Neural progenitor cell (in vitro differentiated cells): Measurements from ENCODE around the gene FERD3L. TPM values are rescaled to one million over a fixed set of nuclear protein-coding genes. Genes with fewer than 3 reads are reported as not detected.

Experiments used
- DNase-seq: peaks from one replicate; pipeline ENCODE4 v3.0.0-alpha.2; 2016; ENCODE audit warnings: low spot score
- H2AFZ ChIP-seq: fragments of 200-600 bp; sonication (generic); replicated peaks from 2 replicates; pipeline ENCODE4 v1.6.1; 2016; ENCODE audit warnings: antibody characterized with exemption
- H3F3A ChIP-seq: fragments of 200-600 bp; sonication (generic); 2 replicates; pipeline ENCODE4 v1.6.1; 2016; ENCODE audit warnings: antibody characterized with exemption, low read depth
- H3K27ac ChIP-seq: fragments of 200-600 bp; sonication (generic); 2 replicates; pipeline ENCODE4 v1.5.1; 2016; ENCODE audit warnings: mild to moderate bottlenecking
- H3K27me3 ChIP-seq: fragments of 200-600 bp; sonication (generic); 2 replicates; pipeline ENCODE4 v1.6.1; 2016; ENCODE audit warnings: mild to moderate bottlenecking, moderate library complexity
- H3K36me3 ChIP-seq: fragments of 200-600 bp; sonication (generic); 2 replicates; pipeline ENCODE4 v1.5.1; 2016
- H3K4me1 ChIP-seq: fragments of 200-600 bp; sonication (generic); 2 replicates; pipeline ENCODE4 v1.6.1; 2016; ENCODE audit warnings: mixed run types
- H3K4me2 ChIP-seq: fragments of 200-600 bp; sonication (generic); 2 replicates; pipeline ENCODE4 v1.6.1; 2016
- H3K4me3 ChIP-seq: fragments of 200-600 bp; sonication (generic); 2 replicates; pipeline ENCODE4 v1.5.1; 2016
- H3K79me2 ChIP-seq: fragments of 200-600 bp; sonication (generic); 2 replicates; pipeline ENCODE4 v1.6.1; 2016; ENCODE audit warnings: low read depth
- H3K9ac ChIP-seq: fragments of 200-600 bp; sonication (generic); 2 replicates; pipeline ENCODE4 v1.6.1; 2016
- H3K9me3 ChIP-seq: fragments of 200-600 bp; sonication (generic); 2 replicates; pipeline ENCODE4 v1.5.1; 2016; ENCODE audit warnings: low read depth
- H4K20me1 ChIP-seq: fragments of 200-600 bp; sonication (generic); 2 replicates; pipeline ENCODE4 v1.6.1; 2016; ENCODE audit warnings: low read depth
- H3K27ac Mint-ChIP-seq: 3 replicates; pipeline ENCODE4 v1.8.0; 2021; ENCODE audit warnings: mixed read lengths
- H3K27me3 Mint-ChIP-seq: 2 replicates; pipeline ENCODE4 v1.8.0; 2022; ENCODE audit warnings: low read depth, mild to moderate bottlenecking, inconsistent platforms, moderate library complexity, mixed read lengths; ENCODE audit not compliant: insufficient read depth
- H3K36me3 Mint-ChIP-seq: 3 replicates; pipeline ENCODE4 v1.8.0; 2021; ENCODE audit warnings: mixed read lengths
- H3K4me1 Mint-ChIP-seq: 3 replicates; pipeline ENCODE4 v1.8.0; 2021; ENCODE audit warnings: mixed read lengths
- H3K4me3 Mint-ChIP-seq: 3 replicates; pipeline ENCODE4 v1.8.0; 2021; ENCODE audit warnings: mild to moderate bottlenecking, moderate library complexity, mixed read lengths
- H3K9me3 Mint-ChIP-seq: 3 replicates; pipeline ENCODE4 v1.8.0; 2020; ENCODE audit warnings: mixed read lengths
- EZH2 ChIP-seq: fragments of 200-600 bp; sonication (generic); IDR thresholded peaks from 2 replicates; pipeline ENCODE4 v1.6.1; 2017; ENCODE audit warnings: antibody characterized with exemption, mild to moderate bottlenecking, moderate library complexity
- EZH2phosphoT487 ChIP-seq: fragments of 200-600 bp; sonication (generic); IDR thresholded peaks from 2 replicates; pipeline ENCODE4 v1.6.1; 2017; ENCODE audit warnings: antibody characterized with exemption
- total RNA-seq: library from RNA; depleted of rRNA; stranded (reverse); fragments of >200 nt; gene quantifications from 2 replicates; pipeline ENCODE4 v1.2.3, GENCODE V29; 2015; ENCODE audit warnings: low replicate concordance
- TF ChIP-seq, protein P1 (sequence below): fragments of 200-600 bp; sonication (generic); IDR thresholded peaks from 2 replicates; pipeline ENCODE4 v1.5.1; 2017; ENCODE audit warnings: antibody characterized with exemption, mild to moderate bottlenecking

Gene FERD3L
- total RNA-seq, 1 donor from 2014 or later = not detected

DNA sequence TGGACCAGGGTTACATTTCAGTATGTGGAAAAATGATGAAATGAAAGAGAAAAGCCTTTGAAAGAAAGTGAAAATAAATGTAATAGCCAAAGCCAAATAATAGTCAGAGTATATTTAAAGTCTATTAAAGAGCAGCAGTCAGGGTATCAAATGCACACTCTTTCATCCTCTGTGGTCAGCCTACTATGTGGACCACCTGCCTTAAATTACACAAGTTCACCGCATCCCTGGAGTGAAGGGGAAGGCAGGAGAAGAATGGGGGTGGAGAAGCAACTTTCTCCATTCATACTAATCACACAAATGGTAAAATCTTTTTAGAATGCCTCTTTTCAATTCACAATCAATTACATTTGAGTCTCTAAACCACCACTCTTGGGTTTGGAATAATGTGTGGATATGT is 43.7 kb downstream of the FERD3L start:
- Histone ChIP-seq H3F3A (peaks cover 10% of the 10 kb centered on the region), H3K9me3 (no peaks in the 10 kb centered on the region), H3K4me2 (no peak overlapping the region), H3K9ac (no peak overlapping the region), H2AFZ (no peak overlapping the region), H3K36me3 (no peaks in the 10 kb centered on the region), H3K4me1 (peaks cover 5% of the 10 kb centered on the region), H3K27ac (no peak overlapping the region), H4K20me1 (peaks cover 13% of the 10 kb centered on the region), H3K79me2 (no peaks in the 10 kb centered on the region), H3K27me3 (peaks cover 76% of the 10 kb centered on the region), H3K4me3 (no peak overlapping the region)
- DNase-seq = no peak
- Mint-ChIP-seq H3K27me3 (peaks cover 18% of the 10 kb centered on the region), H3K27ac (no peak overlapping the region), H3K9me3 (no peaks in the 10 kb centered on the region), H3K36me3 (no peaks in the 10 kb centered on the region), H3K4me3 (no peak overlapping the region), H3K4me1 (peaks cover 8% of the 10 kb centered on the region)
- TF ChIP-seq EZH2phosphoT487 (no peak), EZH2 (no peak)
- TF ChIP-seq, protein P1, sequence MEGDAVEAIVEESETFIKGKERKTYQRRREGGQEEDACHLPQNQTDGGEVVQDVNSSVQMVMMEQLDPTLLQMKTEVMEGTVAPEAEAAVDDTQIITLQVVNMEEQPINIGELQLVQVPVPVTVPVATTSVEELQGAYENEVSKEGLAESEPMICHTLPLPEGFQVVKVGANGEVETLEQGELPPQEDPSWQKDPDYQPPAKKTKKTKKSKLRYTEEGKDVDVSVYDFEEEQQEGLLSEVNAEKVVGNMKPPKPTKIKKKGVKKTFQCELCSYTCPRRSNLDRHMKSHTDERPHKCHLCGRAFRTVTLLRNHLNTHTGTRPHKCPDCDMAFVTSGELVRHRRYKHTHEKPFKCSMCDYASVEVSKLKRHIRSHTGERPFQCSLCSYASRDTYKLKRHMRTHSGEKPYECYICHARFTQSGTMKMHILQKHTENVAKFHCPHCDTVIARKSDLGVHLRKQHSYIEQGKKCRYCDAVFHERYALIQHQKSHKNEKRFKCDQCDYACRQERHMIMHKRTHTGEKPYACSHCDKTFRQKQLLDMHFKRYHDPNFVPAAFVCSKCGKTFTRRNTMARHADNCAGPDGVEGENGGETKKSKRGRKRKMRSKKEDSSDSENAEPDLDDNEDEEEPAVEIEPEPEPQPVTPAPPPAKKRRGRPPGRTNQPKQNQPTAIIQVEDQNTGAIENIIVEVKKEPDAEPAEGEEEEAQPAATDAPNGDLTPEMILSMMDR = no peak

DNA sequence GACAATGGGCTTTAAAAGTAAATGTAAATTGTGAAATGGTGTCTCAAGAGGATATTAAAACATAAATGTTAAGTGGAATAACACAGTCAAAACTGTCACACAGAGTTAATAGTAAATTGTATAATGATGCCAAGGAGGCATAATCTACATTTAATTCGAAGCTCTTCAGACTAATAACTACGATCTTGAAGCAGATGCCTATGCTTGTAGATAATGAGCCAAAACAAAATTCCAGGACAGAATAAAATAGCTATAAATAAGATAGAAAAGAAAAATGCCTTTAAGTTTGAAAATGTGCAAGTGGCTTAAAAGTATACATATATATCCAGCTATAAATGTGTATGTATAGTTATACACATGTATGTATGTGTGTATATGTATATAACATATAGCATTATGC is 45.3 kb downstream of the FERD3L start:
- H3K27me3 ChIP-seq = peaks cover 61% of the 10 kb centered on the region
- no peaks in the 10 kb centered on the region for H3K36me3 Mint-ChIP-seq
- no peaks in the 10 kb centered on the region for H3K36me3 ChIP-seq
- H3K27ac ChIP-seq = no peak overlapping the region
- H3K27me3 Mint-ChIP-seq = peaks cover 4% of the 10 kb centered on the region
- no peak overlapping the region for H3K4me2 ChIP-seq
- H3K9me3 Mint-ChIP-seq = no peaks in the 10 kb centered on the region
- H3K4me1 Mint-ChIP-seq = no peaks in the 10 kb centered on the region
- H3K79me2 ChIP-seq = no peaks in the 10 kb centered on the region
- no peaks in the 10 kb centered on the region for H4K20me1 ChIP-seq
- H3F3A ChIP-seq = no peaks in the 10 kb centered on the region
- H3K9ac ChIP-seq = no peak overlapping the region
- no peak overlapping the region for H3K4me3 ChIP-seq
- no peaks in the 10 kb centered on the region for H3K9me3 ChIP-seq
- H3K4me3 Mint-ChIP-seq = no peak overlapping the region
- no peak for TF ChIP-seq EZH2
- TF ChIP-seq, protein P1 = no peak
- no peak for TF ChIP-seq EZH2phosphoT487
- no peak for DNase-seq
- no peak overlapping the region for H3K27ac Mint-ChIP-seq
- no peaks in the 10 kb centered on the region for H3K4me1 ChIP-seq
- no peak overlapping the region for H2AFZ ChIP-seq

DNA sequence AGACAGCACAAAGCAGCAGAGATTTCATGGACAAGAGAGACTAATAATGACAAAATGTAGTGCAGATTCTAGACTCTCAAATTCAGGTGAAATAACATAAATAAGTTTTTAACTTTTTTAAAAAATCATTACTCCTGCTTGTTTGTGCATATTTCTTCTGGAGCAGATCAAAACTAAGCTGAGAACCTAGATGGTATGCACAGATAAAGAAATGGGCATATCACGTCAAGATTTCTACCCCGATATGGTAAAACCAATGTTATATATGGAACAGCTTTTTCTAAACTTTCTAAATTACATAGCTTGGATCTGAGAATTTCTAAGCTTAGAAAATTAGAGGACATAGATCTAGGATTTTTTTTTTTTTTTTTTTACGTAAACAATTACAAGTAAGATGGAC is 46.0 kb downstream of the FERD3L start:
- Histone ChIP-seq H3K27ac (no peak overlapping the region), H3K79me2 (no peaks in the 10 kb centered on the region), H3K9me3 (no peaks in the 10 kb centered on the region), H3K4me2 (no peak overlapping the region), H3K4me3 (no peak overlapping the region), H3K4me1 (no peaks in the 10 kb centered on the region), H3K36me3 (no peaks in the 10 kb centered on the region), H3K9ac (no peak overlapping the region), H3K27me3 (peaks cover 54% of the 10 kb centered on the region), H3F3A (no peaks in the 10 kb centered on the region), H2AFZ (no peak overlapping the region), H4K20me1 (no peaks in the 10 kb centered on the region)
- Mint-ChIP-seq H3K27me3 (peaks cover 2% of the 10 kb centered on the region), H3K4me3 (no peak overlapping the region), H3K9me3 (no peaks in the 10 kb centered on the region), H3K27ac (no peak overlapping the region), H3K4me1 (no peaks in the 10 kb centered on the region), H3K36me3 (no peaks in the 10 kb centered on the region)
- no peak for DNase-seq
- TF ChIP-seq EZH2 (no peak), EZH2phosphoT487 (no peak)
- TF ChIP-seq, protein P1 = no peak

DNA sequence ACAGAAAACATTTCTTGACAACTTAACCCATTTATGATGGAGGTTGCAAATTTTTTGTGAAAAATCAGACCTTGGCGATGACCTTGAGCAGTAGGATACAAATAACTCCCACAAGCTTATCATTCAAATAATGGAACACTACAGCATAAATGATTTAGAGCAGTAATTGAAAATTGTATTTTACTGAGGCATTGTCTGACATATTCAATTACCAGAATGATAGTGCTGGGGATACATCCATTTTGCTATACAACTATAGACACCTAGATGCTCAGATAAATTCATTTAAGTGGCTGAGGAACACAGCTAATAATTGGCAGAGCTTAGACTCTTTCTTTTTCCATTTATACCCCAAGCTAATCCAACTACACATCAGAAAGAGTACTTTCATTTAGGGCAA is 46.7 kb downstream of the FERD3L start:
- Histone ChIP-seq H3K36me3 (no peaks in the 10 kb centered on the region), H3K9me3 (no peaks in the 10 kb centered on the region), H3K4me2 (no peak overlapping the region), H3K79me2 (no peaks in the 10 kb centered on the region), H3K4me3 (no peak overlapping the region), H2AFZ (no peak overlapping the region), H3K4me1 (no peaks in the 10 kb centered on the region), H4K20me1 (no peaks in the 10 kb centered on the region), H3K27me3 (peaks cover 47% of the 10 kb centered on the region), H3K27ac (no peak overlapping the region), H3K9ac (no peak overlapping the region), H3F3A (no peaks in the 10 kb centered on the region)
- Mint-ChIP-seq H3K9me3 (no peaks in the 10 kb centered on the region), H3K27me3 (peaks cover 2% of the 10 kb centered on the region), H3K4me1 (no peaks in the 10 kb centered on the region), H3K36me3 (no peaks in the 10 kb centered on the region), H3K27ac (no peak overlapping the region), H3K4me3 (no peak overlapping the region)
- no peak for TF ChIP-seq EZH2
- TF ChIP-seq, protein P1 = no peak
- TF ChIP-seq EZH2phosphoT487 = no peak
- no peak for DNase-seq
